Ovary (tissue), 9 donors: ENCODE results near the gene PDXK. TPM values are rescaled to one million over a fixed set of nuclear protein-coding genes. Genes with fewer than 3 reads are reported as not detected.

Source experiments
- DNase-seq, 5 donors: peaks; one replicate each; pipeline ENCODE4 v3.0.0-alpha.2; 2019 to 2020
- H3K27ac ChIP-seq, 2 donors: fragments of 200-600 bp; one replicate each; pipeline versions ENCODE4 v1.5.1 to v1.8.0; 2019 to 2022
- H3K27me3 ChIP-seq: fragments of 200-600 bp; one replicate; pipeline ENCODE4 v1.8.0; 2022
- H3K36me3 ChIP-seq: fragments of 200-600 bp; sonication (generic); one replicate; pipeline ENCODE4 v1.5.1; 2019
- H3K4me1 ChIP-seq: one replicate; pipeline ENCODE4 v1.8.1; 2013; ENCODE audit warnings: mild to moderate bottlenecking, moderate library complexity; ENCODE audit not compliant: insufficient read depth
- H3K4me3 ChIP-seq: fragments of 200-600 bp; sonication (generic); one replicate; pipeline ENCODE4 v1.5.1; 2017
- H3K9me3 ChIP-seq, 2 donors: fragments of 200-600 bp in 1 of 2; sonication (generic) in 1 of 2; one replicate each; pipeline versions ENCODE4 v1.5.1 to v1.8.1; 2013 to 2019; ENCODE audit warnings: mild to moderate bottlenecking in 1 of 2, moderate library complexity in 1 of 2
- CTCF ChIP-seq, 3 donors: fragments of 450-650 bp in 2 of 3; fragments of 200-600 bp in 1 of 3; IDR thresholded peaks; one replicate each; pipeline versions ENCODE4 v1.5.1 to v1.8.0; 2016 to 2022; ENCODE audit warnings: antibody characterized with exemption in 3 of 3, mild to moderate bottlenecking in 1 of 3
- EP300 ChIP-seq: sonication (generic); formaldehyde crosslinking; IDR thresholded peaks from one replicate; pipeline ENCODE4 v1.6.1; 2017; ENCODE audit warnings: antibody characterized with exemption
- POLR2A ChIP-seq: fragments of 450-650 bp; IDR thresholded peaks from one replicate; pipeline ENCODE4 v1.6.1; 2017; ENCODE audit warnings: antibody characterized with exemption, mild to moderate bottlenecking, moderate library complexity
- WGBS, 3 donors: extraction: QIAGEN DNeasy Blood & Tissue Kit in 1 of 3; methylation state at CpG; one replicate each; pipeline versions ENCODE4 v1.1.5 to v1.1.7; 2013 to 2017; 5-methylcytosine and 5-hydroxymethylcytosine counted together
- intact Hi-C, 4 donors: fragments of 100-400 bp; cut with DNase I; formaldehyde crosslinking; loops; one replicate each; pipeline versions ENCODE4 v1.11.0 to v1.15.1; 2022 to 2023
- polyA plus RNA-seq, 2 donors: library from polyadenylated mRNA; stranded (reverse); fragments of 200-250 nt in 1 of 2; fragments of 350-450 nt in 1 of 2; fragmentation: Illumina TruSeq in 1 of 2; extraction: RNeasy Lipid Tissue Mini Kit (QIAGEN cat#74804) in 1 of 2; gene quantifications; one replicate each; pipeline ENCODE4 v1.2.3, GENCODE V29; 2013 to 2014
- total RNA-seq, 7 donors: library from RNA; depleted of rRNA in 2 of 7; stranded (reverse); fragments of >200 nt in 2 of 7; fragmentation: NEBNext Ultra II Directional in 3 of 7; extraction: Animal tissue kit (Norgen Biotek cat#: 25700) in 3 of 7; gene quantifications; one replicate each; pipeline versions ENCODE4 v1.1.0 to v1.2.4, GENCODE V29; 2016 to 2023
- donor health status: DM: no; HTN: no; CAD: no; lungs with moderate emphysema.
- donor health status: DM: no; HTN: no; CAD: no.
- donor health status: Bipolar disorder and iron deficiency.
- donor health status: DM: yes; HTN: yes; CAD: no.
- donor health status: DM: no; HTN: no; CAD: no.
- donor health status: DM: yes; HTN: yes; CAD: no.

The PDXK gene
- total and polyA plus RNA-seq, 9 donors: 19.9 to 125 (median 88.6) TPM

- Histone ChIP-seq H3K4me3 (no peak overlapping the region), H3K27ac (no peak overlapping the region), H3K4me1 (peaks cover 5% of the 10 kb centered on the region), H3K36me3 (no peaks in the 10 kb centered on the region), H3K27me3 (no peaks in the 10 kb centered on the region), H3K9me3 (no peaks in the 10 kb centered on the region)
- intact Hi-C loops: loop anchor here in 1 of 4 donors (10.0 kb wide), 1 partner anchor 52 kb away; no protein-coding TSS in a partner anchor
- no peak for TF ChIP-seq POLR2A
- no peak for TF ChIP-seq EP300
- no peak for TF ChIP-seq CTCF (IDR thresholded peaks at IDR 0.05)
- 84 to 86% (median 85%) methylated on average over 18 of the region's 18 CpGs for WGBS, 3 donors
- DNase-seq: peak in 1 of 5 donors; percentile 29
Observed at GRCh38 chr21:43786300-43786806, 67.4 kb downstream of the PDXK start.

DNA sequence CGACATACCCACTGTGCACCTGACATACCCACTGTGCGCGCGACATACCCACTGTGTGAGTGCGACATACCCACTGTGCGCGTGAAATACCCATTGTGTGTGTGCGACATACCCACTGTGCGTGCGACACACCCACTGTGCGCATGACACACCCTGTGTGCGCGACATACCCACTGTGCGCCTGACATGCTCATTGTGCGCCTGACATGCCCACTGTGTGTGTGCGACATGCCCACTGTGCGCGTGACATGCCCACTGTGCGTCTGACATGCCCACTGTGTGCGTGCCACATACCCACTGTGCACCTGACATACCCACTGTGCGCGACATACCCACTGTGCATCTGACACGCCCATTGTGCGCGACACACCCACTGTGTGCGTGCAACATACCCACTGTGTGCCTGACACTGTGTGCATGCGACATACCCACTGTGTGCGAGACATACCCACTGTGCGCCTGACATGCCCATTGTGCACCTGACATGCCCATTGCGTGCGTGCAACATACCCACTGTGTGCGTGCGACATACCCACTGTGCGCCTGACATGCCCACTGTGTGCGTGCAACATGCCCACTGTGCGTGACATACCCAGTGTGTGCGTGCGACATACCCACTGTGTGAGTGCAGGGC is 68.0 kb downstream of the PDXK start:
- H3K27ac ChIP-seq: no peak overlapping the region
- H3K4me3 ChIP-seq: no peak overlapping the region
- peak in 1 of 5 donors; percentile 37 for DNase-seq
- WGBS, 3 donors: 87 to 93% (median 92%) methylated on average over 34 to 38 of the region's 38 CpGs
- TF ChIP-seq CTCF (IDR thresholded peaks at IDR 0.05): no peak
- TF ChIP-seq EP300: no peak
- H3K4me1 ChIP-seq: peaks cover 5% of the 10 kb centered on the region
- no peaks in the 10 kb centered on the region for H3K9me3 ChIP-seq
- no peaks in the 10 kb centered on the region for H3K27me3 ChIP-seq
- no peaks in the 10 kb centered on the region for H3K36me3 ChIP-seq
- intact Hi-C loops: loop anchor here in 1 of 4 donors (10.0 kb wide), 1 partner anchor 52 kb away; no protein-coding TSS in a partner anchor

GRCh38 chr21:43789276-43790009 is 70.5 kb downstream of the PDXK start, which contains the start of gene RRP1:
Gene RRP1 (plus strand): TSS chr21:43789577. CDS start chr21:43789630, 53 bp downstream.
- H3K36me3 ChIP-seq: no peaks in the 10 kb centered on the region
- H3K4me3 ChIP-seq: peak within 1 kb of the TSS; percentile 94
- TF ChIP-seq EP300 (no peak), CTCF (IDR thresholded peaks at IDR 0.05) (peak; percentile 100), POLR2A (peak; percentile 73)
- WGBS, 3 donors: 0 to 1% (median 0%) methylated on average over 58 to 83 of the region's 83 CpGs
- peaks cover 5% of the 10 kb centered on the region for H3K4me1 ChIP-seq
- peak; percentile 89 to 97 (median 94) for DNase-seq
- intact Hi-C loops: loop anchor here in 2 of 4 donors (5.0 to 10.0 kb wide), 3 partner anchors 55 to 188 kb away; partner anchors contain the start of gene AGPAT3 (in 1 of the 2)
- H3K27me3 ChIP-seq: no peaks in the 10 kb centered on the region
- H3K9me3 ChIP-seq: no peaks in the 10 kb centered on the region
- H3K27ac ChIP-seq: peak within 1 kb of the TSS; percentile 9 to 61

DNA sequence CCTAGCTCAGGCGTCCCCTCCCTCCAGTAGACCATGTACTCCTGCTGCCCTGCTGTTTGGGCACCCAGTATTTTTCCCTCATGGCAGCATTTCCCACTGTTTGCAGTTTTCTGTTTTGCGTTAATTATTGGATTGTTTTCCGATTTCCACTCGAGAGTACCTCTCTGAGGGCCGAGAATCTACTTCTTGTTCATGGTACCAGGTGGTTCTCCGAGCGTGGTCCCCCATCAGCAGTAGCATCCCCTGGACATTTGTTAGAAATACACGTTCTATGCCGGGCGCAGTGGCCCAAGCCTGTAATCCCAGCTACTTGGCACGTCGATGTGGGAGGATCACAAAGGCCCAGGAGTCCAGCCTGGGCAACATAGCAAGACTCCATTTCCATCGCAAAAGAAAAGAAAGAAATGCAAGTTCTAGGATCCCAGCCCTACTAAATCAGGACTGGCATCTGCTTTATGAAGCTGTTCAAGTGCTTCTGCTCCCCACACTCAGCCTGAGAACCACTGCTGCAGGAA is 71.1 kb downstream of the PDXK start:
- H3K36me3 ChIP-seq: no peaks in the 10 kb centered on the region
- H3K27ac ChIP-seq: peak overlapping the region in 1 of 2 donors; percentile 60
- intact Hi-C loops: loop anchor here in 2 of 4 donors (5.0 to 10.0 kb wide), 2 partner anchors 75 to 187 kb away; partner anchors contain the start of gene AGPAT3 (in 1 of the 2)
- peaks cover 5% of the 10 kb centered on the region for H3K4me1 ChIP-seq
- H3K27me3 ChIP-seq: no peaks in the 10 kb centered on the region
- WGBS, 3 donors: 5 to 6% (median 6%) methylated on average over 13 of the region's 13 CpGs
- DNase-seq: peak in 1 of 5 donors; percentile 26
- TF ChIP-seq EP300: no peak
- TF ChIP-seq POLR2A: no peak
- TF ChIP-seq CTCF (IDR thresholded peaks at IDR 0.05): no peak
- H3K4me3 ChIP-seq: peak overlapping the region; percentile 94
- no peaks in the 10 kb centered on the region for H3K9me3 ChIP-seq
